Endometrial microvascular endothelial cells (primary cell): ENCODE results near the gene PRL. TPM values are rescaled to one million over a fixed set of nuclear protein-coding genes. Genes with fewer than 3 reads are reported as not detected.

ENCODE experiments used
- in situ Hi-C: cut with HindIII; loops from 2 replicates; pipeline ENCODE4 v1.10.0; 2017; ENCODE audit warnings: low sequenced_read_pairs, low pct_unique_long_range_greater_than_20kb; ENCODE audit errors: inconsistent ontology term
- total RNA-seq: library from RNA; depleted of rRNA; stranded (reverse); fragments of >200 nt; gene quantifications from one replicate; pipeline ENCODE4 v1.2.3, GENCODE V29; 2015; ENCODE audit errors: inconsistent ontology term

Gene PRL
- total RNA-seq, 1 donor from 2014 or later, result not detected

DNA sequence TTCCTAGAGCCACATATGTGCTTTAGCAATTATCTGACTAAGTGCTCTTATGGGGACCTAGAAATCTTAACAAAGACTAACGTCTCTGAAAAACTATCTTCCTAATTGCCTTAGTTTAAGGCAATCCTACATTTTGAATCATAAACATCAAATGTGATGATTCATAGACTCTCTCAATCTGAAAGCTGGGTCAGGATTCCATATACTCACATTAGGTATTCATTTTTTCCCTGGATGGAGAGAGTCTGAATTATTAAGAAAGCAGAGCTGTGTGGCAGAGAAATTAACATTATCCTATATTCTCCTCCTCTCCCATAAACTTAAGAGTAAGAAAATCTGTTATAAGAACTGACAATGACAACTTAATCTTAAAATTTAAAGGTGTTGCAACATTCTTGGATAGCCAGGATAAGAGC, 1.6 kb upstream of the PRL start:
- in situ Hi-C loops, result no loop called here

DNA sequence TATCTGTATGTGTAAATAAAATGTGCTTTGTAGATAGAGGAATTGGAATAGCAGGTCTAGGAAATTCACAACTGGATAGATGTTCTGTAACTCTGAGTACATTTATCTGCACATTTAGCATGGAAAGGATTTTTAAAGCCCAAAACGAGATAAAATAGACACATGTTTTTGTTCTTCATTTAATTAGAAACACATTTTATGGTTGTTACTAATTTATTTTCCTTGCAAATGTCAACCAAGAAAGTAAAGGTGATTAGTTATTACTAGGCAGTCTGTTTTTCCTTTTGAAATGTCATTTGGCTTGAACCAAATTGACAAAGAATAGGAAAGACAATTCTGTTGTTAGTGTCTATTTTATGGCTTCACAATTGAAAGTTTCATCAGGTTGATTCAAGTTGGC, 769 bp downstream of the PRL start:
- in situ Hi-C loops, result no loop called here

DNA sequence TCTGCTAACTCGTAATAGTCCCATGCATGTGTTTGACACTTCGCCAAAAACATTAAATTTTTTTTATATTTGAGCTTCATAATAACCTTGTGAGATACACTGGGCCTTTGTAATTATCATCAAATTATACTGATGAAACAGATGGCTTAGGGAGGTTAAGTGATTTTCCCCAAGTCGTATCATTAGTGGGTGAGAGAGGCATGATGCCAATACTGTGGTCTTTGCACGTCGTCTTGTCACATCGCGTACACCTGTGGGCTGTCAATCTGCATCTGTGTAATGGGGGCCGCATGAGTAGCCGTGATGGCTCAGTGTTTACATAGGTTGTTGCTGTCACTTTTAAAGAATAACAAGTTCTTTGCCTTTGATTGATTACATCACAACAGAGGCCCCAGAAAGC, 1.7 kb downstream of the PRL start:
- in situ Hi-C loops, result no loop called here

DNA sequence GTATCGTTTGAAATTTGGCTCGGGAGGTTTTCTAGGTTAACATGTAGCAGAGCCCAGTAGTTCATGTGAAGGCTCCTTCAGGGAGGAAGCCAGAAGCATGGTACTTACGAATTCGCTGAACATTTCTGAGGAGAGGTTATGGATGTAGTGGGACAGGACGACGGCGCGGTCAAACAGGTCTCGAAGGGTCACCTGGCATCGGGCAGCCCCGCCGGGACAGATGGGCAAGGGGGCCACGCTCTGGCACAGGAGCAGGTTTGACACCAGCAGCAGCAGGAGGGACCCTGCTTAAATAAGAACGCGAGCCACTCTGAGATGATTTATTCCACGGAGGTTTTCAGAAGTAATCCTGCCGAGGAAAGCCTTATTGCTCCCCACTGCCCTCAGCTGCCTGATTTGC, 2.5 kb downstream of the PRL start:
- in situ Hi-C loops, result no loop called here

DNA sequence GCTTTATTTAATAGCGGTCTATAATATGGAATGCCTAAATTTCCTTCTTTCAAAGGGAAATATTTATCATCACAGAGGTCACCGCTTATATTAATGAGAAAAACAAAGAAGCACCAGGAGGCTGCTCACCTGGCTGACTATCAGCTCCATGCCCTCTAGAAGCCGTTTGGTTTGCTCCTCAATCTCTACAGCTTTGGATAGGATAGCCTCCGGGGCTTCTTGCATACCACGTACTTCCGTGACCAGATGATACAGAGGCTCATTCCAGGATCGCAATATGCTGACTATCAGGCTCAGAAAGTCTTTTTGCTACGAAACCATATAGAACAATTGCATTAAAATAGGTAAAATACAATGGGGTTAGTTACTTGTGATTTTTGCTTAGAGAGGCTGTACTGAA, 6.8 kb downstream of the PRL start:
- in situ Hi-C loops, result no loop called here

DNA sequence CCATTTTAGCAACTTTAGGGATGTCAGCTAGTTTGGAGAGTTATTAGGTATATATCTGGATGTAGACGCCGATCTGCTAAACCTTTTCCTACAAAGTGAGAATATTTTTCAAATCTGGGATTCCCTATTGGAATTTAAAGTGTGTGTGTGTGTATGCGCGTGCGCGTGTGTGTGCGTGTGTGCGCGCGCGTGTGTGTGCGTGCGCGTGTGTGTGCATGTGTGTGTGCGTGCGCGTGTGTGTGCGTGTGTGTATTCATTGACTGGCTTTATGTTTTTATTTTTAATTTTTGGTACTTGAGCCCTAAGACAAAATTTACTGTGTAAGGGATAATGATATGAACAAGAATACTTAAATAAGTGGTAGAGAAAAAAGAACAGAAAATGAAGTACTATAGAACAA, 8.1 kb downstream of the PRL start:
- in situ Hi-C loops, result no loop called here

DNA sequence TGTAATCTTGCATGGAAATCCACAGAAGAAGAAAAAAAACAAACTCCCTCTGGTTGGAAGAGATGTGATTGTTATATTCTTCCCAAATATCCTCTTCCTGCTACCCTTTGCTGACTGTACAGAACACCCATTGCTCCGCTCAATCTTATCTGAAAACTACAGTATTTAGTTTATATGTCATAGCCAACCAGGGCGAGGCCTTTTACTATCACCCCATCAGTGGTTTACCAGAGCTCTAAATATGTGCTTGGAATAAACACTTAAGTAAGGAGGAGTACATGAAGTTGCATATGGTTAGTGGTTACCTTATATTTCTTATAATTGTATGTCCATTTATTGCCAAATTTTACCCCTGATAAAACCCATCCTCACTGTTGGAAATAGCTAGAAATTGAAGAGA, 12.2 kb downstream of the PRL start:
- in situ Hi-C loops, result no loop called here

DNA sequence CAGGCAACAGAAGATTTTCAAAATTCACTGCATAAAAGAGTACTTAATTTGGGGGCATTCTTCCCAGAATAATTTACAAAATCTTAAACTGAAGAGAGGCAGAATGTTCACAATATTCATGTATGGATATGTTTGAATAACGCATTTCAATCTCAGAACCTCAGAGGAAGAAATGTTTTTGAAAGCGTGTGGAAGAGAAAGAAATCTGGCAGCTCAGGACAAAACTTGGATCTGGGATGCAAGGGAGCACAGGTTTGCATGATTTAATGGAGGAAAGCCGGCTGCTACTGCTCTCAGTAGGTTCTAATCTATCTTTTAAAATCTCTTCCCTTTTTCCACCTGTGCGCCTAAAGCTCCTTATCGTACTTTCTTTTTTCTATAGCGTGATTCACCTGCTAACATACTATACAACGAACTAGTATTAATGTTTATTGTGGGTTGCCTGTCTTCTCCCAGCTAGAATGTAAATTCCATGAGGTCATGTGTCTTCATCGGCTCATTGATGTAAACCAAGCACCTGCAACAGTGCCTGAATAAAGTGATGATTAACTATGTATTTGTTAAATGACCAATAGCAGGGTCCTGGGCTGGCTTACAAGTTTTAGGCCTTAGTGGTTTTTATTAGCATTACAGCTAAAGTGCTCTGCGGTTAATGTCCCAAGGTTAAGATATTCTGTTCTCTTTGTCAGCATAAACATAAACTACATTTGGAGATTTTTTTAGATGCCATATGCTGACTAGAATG, 15.3 kb downstream of the PRL start:
- in situ Hi-C loops, result no loop called here

DNA sequence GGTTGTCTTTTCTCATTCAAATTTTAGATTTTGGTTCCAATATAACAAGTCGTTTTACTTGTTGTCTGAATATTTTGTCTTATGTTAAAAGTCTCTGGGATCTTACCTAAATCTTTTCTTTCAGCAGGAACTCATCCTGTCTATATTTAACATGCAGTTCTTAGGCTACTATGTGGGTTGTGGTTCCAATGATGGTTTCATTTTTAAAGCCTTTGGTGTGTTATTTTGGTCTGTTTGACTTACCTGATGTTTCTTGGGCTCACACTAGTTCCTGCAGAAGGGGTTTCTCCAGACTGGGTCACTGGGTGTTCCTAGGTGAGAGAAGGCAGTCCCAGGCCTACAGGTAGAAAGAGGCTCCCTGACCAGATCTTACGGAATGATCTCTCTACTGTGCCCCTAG, 17.4 kb downstream of the PRL start:
- in situ Hi-C loops, result no loop called here

DNA sequence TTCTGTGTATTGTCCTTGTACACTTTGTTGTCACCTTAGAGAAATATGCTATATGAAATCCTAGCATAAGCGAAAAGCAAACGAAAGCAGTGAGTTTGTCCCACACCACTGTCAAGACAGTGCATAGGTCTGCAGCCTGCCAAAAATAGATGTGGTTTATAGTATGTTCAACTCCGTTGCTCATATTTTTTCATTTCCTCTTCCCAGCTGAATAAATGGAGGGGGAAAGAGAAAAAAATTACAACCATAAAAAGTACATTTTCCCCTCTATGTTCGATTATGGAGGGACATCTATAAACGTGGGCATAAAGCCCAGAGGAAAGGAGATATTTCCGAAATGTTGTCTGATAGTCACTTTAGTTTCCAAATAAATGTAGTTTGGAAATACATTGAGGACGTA, 25.8 kb downstream of the PRL start:
- in situ Hi-C loops, result no loop called here

DNA sequence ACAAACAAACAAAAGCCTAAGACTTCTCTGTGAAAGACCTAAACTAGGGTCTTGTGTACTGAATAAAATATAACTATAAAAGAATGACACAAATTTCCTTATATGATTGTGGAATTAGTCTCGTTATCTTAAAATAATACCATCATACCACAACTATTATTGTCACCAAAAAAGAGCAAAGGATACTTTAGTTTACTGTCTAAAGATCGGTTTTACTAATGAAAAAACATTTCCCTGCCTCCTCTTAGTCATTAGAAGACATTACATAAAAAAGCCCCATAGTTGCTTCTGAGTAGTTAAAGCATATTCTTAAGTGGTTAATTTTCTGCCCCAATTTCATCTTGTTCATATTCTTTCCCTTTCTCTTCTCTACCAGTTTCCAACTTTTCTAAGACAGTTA, 33.1 kb downstream of the PRL start:
- in situ Hi-C loops, result no loop called here

DNA sequence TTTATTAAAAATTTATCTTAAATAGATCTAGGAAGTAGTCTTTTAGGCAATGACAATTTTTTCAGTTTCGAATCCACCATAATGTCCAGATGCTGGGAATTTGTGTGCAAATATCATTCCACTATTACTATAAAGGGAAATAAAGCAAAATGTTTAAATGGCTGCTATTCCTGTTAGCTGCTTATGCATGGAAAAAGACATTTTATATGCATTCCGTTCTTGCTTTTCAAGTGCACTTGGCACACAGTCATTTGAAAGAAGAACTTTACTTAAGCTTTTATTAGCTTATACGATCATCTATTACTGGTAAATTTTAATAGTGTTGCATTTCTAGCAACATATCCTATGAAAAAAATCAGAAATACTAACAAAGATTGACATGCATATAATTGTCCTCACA, 42.0 kb downstream of the PRL start:
- in situ Hi-C loops, result no loop called here

DNA sequence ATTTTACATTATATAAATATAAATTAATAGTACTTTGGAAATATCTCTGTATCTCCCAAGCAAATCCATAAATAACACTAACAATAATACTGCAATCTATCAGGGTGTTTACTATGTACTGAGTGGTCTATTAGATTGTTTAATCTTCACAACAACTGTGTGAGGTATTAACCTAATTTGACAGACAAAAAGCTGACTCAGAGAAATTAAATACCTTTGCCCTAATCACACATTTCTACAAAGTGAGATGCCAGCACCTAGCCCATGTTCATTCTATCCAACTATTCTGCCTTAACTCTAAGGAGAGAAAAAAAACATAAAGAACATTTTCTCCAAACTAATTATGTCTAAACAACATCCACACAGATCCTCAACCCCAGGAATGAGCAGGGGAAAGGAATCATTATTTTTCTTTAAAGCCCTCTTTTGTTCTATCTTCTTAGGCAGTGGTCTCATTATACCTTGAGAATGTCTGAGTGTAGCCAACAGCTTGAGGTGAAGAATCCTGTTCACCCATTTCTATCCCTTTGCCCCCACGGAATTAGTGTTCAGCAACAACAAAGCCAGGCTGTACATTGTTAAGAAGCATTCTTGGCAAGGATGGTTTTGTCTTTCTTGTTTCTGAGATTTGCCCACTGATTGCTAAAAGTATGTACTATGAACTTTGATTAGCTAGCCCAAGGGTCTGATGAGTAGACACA, 42.7 kb downstream of the PRL start:
- in situ Hi-C loops, result no loop called here

DNA sequence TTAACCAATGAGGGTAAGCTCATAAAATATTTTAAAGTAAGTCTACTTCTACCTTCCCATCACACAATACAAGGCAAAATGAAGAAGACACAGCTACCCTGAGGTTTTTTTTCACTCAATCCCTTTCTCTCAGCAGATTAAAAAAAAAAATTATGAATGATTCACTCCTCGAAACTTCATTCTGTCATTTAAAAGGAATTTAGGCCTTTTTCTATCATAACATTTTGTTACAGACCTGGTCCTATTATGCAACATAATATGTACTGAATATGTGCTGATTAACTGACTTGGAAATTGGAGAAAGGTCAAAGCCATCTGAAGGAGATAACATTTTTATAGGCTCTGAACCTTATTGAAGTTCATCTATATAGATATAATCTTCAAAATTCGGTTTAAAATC, 45.5 kb downstream of the PRL start:
- in situ Hi-C loops, result no loop called here

DNA sequence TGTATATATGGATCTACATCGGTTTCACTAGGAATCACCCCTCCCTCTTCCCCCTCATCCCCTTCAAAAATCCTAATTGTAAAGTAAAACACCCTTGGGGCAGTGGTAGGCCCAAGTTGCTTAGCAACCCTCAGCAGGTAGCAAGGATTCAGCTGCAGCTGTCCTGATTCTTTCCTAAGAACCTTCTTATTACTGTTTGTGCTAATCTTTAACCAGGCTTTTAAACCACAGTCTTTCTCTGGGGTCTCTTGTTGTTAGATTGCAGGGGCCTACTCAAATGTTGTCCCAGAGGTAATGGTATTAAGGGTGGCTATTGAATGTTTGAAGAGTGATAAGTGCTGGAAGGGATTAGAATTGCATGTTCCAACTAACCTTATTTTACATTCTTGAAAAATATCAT, 46.4 kb downstream of the PRL start:
- in situ Hi-C loops, result no loop called here

DNA sequence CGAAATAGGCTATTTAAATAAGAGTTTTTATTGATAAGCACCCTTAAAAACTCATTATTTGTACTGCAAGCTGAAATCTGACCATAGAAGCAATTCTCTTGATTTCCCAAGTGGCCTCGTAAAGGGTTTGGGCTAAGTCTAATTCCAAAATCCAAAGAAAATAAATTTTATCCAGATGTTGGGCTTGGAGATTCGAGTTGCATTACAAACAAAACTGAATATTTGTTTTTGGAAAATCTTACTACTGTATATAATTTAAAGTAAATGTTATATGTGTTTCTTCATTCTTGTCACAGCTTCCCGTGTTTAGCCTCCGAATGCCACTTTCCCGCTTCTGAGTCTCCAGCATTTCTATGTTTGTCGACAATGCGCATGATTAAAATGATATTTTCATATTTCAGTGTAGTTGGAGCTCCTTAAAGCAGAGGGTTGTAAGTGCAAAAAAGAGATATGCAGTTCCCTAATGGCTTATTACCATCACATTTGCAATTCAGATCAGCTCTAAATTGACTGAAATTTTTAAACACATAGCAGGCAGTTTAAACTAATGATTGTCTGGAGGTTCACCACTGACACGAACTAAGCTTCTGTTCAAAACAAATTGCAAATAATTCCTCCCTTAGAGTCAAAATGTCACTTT, 47.0 kb downstream of the PRL start:
- in situ Hi-C loops, result no loop called here

DNA sequence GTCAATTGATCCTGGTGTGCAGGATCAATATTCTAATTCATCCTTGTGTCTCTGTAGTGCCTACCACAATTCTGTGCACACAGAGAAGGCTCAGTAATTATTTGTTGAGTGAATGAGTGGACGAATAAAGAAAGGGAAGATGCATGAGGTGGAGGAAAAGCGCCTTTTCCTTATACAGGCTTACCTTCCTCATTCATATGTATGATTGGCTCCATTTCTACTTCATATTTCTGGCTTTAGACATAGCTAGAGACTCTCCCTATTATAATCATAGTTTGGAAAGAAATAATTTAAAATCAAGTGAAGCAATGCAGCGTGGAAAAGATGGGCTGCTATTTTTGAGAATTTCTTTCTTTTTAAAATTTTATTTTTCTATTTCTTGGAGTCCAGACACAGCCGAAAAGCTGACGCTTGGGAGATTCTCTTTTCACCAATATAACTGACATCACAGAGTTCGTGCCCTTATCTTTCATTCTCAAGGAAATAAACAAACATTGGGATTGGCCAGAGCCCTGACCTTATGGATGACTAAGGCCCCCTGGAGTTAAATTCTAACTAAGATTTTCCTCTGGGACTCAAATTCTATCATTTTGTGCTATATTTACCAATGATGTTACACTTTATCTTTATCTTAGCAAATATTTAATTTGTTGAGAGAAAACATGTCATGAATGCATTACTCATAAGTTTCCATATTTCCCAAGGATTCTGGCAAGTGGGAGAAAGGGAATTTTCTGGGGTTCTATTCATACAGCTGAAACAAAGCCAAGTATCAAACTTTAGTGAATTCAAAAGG, 48.1 kb downstream of the PRL start:
- in situ Hi-C loops, result no loop called here

DNA sequence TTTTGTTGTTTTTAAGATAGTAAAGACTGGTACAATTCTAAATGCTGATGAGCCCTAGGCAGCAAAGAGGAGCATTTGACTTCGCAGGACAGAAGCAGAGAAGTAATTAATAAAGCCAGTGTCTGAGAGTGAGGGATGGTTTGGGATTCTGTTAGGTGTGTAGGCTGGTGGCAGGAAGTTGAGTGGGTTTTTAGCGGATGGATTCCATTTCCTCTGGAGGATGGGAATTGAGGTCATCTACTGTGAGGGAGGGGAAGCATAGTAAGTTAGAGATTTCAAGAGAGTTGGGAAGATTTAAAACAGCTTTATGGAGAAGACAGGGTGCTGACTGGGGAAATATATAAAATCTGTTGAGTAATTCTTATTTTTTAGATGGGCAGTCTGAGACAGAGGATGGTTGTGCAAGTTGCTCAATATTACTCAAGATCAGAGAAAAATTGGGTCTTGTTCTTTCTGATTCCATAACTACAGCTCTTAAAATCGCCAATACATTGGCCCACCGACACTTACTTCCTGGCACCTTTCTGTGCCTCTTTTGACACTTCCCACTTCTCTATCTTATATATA, 48.8 kb downstream of the PRL start:
- in situ Hi-C loops, result no loop called here

DNA sequence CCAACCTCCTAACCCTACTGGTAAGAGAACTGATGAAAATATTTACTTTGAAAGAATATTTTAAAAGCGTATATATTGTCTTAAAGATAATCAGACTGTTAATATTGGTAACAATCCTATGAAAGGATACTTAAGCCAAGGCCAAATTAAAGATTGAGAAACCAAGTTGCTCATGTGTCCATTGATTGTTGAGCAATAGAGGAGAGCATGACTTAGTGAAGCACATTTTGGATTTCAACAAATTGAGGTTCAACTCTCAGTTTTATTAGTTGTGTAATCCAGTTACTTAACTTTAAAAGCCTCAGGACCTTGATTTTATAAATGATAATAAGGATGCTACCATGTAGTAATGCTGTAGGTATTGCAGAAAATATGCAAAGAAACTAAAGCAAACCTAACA, 56.8 kb downstream of the PRL start:
- in situ Hi-C loops, result no loop called here
